CD4-positive, alpha-beta T cell treated with Interferon alpha-2 for 1 hour (primary cell): Measurements from ENCODE around the gene TOMT.

Experiments used
- DNase-seq, 2 donors: peaks; one replicate each; pipeline ENCODE4 v3.0.0-alpha.2; 2020 to 2022

The TOMT gene

DNA sequence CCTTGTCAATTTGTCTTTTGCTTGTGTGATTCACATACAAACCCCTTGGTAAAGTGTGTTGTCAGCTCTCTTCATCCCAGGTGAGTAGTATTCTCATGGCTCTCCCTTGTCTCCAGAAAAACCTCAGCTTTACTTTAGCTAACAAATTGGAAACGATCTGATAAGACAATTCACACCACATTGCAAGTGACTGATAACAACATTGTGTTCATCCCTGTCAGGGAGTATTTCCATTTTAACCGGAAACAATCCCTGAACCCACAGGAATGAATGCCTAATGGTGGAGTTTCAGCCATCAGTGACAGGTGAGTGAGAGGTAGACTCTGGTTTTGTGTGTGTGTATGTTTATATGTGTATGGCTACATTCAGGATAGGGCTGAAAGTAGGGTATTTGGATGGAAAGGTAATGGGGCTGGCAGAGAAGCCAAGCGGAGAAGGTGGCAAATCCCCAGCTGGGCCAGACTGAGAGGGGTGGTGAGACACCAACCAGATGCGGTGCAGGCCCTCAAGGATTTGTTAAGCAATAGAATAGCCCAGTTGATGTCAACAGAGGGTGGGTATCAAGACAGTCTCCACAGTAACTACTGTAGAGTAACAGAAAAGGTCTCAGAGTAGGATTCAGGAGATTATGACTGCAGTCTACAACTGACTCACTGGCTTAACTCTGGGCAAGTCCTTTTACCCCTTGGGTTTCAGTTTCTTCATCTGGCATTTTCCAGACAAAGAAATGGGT is 17.5 kb upstream of the TOMT start:
- no peak for DNase-seq

DNA sequence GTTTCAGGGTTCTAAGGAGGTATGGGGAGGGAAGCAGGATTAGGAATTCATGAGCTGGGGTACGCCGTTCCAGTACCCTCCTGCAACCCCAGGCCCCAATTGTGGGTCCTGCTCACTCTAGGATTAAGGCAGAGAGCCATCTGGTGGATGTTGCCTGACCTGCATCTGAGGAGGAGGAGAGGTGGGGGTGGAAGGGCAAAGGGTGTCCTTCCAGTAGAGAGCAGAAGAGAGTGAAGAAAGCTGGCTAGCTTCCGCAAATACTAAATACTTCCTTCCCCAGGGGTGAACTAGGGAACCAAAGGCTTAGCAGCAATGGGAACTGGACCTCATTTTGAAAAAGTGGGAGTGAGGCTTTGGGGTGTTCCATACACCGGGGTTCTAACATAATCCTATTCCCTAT is 14.4 kb upstream of the TOMT start:
- peak; percentile 74 to 80 for DNase-seq

DNA sequence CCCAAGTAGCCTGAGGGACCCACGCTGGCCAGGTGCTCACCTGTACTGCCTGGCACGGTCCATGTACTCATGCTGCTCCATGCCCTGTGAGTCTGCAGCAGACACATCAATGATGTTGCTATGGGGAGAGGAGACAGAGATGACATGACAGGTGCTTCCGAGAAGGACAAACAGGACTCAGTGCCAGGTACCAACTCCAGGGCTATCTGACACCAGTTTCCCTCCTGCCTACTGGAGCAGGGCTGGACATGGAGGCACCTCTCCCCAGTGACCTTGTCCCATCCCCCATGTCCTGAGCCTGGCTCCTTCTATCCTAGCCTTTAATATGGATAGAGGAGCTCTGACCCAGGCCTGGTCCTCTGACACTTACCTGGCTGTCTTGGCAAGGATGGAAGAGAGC is 7.0 kb upstream of the TOMT start:
- no peak for DNase-seq

DNA sequence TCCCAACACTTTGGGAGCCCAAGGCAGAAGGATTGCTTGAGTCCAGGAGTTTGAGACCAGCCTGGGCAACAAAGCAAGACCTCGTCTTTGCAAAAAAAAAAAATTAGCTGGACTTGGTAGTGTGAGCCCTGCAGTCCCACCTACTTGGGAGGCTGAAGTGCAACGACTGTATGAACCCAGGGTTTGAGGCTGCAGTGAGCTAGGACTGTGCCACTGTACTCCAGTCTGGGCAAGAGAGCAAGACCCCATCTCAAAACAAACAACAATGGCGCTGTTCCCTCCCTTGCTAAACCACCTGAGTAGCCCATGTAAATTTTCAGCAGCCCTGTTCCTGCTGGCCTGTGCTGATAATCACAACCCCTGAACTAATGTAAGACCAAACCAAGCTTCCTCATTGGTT is 5.7 kb upstream of the TOMT start:
- no peak for DNase-seq

DNA sequence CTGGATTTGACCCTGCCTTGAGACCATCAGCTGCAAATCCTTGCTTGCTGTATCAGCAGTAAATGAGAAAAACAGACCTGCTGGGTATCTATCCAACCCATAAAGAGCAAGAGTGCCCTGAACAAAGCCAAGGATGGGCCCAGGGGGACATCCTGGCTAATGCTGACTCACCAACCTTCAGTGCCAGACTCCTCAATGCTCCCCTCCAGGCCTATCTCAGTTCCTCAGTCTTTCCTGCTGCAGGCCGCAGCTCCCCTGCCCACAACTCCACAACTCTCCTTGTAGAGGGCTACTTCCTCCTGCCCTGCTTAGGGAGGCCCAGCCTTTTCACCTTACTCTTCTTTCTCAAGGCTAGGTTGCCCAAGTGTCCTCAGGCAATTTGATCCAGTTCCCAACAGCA is 5.3 kb upstream of the TOMT start:
- DNase-seq, result peak in 1 of 2 donors; percentile 19

DNA sequence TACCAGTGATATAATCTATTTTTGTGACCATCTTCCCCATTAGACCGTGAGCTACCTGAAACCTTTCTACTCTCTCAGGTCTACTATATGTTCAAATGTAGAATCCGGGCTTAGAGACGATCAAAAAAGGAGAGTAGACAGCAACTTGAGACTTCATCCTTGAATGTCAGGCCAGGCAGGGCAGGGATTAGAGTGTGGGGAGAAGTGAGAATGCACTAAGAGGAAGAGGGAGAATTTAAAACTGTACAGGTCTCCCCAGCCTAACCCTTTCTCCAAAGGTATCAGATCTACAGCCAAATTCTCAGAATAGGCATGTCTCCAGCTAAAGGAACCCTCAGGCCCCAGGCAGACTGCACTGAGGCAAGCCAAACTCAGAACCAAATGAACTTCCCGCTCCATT is 3.6 kb upstream of the TOMT start:
- no peak for DNase-seq

DNA sequence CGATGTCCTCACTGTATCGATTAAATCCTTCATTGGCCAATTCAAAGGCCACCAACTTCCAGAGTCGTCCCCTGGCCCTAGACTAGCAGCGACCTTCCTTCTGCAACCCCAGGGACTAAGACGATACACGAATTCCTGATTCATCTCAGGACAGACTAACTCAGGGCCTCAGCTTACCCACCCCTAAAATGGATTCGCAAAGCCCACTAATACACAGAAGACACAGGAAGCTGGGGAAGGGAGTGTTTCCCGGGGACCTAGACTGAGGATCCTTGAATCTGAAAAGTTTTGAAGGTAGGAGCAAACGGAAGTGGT is 3.1 kb upstream of the TOMT start:
- no peak for DNase-seq

DNA sequence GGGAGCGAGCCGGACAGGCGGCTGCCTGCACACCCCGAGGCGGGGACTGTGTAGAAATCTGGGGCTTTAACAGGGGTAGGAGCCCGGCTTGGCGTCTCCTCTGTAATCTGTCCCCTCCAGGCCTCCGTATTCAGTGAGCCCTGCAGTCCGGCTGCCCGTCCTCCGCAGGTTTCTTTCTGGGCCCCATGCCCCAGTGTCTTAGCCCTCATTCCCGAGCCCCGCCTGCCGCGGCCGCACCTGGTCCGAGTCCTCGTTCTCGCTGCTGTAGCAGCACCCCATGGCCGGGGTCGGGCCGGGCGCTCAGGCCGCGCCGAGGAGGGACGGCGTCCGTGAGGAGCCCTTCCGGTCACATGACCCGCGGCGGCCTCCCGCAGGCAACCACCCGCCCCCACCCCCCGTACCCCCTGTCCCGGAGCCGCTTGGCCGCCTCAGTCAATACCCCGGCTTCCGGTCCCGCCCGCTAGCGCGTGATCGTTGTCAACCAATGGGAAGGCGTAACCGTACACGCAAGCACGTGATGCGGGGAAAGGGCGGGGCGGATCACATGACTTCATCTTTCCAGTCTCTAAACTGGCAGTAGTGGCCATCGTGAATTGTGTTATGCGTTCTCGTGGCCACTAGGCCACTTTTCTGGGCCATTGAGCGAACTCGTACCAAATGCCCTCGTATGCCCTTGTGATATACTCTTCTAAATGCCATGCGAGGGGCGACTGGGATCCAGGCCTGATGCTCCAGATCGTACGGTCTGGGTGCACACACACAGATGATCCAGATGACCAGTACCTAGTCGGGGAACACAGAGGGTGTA is 2.6 kb upstream of the TOMT start, which contains the start of gene LAMTOR1:
LAMTOR1 (minus strand) TSS at position 352 of the 808 bp plus-strand sequence; CDS start at position 279, 73 bp downstream.
- DNase-seq, result peak; percentile 97 to 98

DNA sequence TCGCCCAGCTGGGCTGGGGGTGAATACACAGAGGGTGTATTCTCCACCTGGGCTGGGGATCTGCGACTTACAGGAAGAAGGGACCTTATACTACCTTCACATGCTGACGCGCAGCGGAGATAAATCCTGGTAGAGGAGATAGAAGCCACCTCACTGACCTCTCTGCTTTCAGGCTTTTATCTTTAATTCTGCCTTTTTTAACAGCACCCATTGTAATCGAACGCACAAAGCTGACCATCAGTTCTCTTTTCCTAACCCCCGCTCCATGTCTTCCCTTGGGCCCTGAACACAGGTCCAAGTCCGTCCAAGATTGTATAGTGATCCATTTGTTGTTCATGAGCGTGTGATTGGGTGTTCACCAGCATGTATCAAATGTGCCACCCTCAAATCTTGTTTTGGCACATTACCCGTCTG is 2.0 kb upstream of the TOMT start:
- DNase-seq, result no peak

DNA sequence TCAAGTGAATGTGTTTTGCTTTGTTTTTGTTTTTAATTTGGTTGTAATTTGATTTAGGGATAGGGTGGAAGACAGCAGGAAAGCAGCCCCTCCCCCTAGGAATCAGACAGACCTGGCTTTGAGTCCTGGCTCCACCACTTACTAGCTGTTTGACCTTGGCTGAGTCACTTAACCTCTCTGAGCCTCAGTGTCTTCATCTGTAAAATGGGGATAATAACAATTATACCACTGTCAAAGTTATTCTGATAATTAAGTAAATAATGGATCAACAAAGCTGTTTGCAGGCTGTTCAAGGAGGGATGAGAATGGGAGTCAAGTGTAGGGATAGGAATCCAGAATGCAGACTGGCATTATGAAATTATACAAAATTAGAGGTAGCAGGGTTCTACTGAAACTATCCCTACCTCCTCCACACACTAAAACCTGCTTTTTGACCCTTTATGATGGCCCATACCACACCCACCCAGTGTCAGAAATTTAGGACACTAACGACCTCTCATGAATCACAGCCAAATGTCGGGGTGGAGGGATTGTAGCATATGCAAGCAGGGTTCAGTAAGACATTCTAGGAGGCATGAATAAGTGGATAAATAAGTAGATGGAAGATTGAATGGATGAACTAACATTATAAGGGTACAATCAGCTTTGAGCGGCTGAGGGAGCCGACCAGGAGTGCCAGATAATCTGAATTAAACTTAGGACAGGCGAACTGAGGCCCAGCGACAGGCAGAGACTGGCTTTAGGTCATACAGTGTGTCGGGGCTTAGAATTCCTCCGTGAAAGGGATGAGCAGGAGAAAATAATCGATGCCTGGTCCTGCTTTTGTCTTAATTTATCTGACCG is 5.8 kb downstream of the TOMT start:
- no peak for DNase-seq

DNA sequence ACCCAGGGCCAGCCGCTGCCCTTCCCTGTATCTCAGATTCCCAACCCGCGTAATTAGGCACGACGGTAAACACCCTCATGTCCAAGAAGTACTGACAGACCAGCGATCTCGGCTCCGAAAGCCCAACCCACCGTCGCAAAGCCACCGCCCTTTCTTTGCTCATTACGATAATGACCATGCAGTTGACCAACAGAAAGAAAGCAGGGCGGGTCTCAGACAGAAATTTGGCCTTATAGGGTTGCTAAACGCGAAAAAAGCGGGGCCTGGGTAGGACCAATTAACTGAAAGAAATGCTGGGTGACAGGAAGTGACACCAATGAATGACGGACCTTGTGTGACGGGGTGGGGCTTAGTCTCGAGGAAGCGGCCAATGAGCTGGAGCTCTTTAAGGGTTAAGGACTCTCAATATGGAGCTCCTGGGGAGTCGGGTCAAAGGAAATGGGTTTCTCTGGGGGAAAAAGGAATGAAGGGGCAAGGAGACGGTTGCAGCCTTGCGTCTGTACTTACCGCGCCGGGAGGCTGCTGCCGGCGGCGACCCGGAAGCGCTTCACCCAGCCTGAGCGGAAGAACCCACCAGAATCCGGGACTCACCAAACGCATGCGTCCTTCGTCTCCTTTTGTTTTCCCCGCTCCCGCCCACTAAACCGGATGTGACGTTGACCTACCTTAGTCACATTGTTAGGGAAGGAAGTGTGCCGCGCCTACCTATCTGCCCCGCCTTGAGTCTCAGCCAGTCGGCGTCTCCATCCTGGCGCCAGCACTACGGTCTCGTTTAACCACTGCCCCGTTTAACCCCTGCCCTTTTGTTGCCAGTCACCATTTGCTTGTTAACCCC is 6.6 kb downstream of the TOMT start, which contains the start of gene ANAPC15:
ANAPC15 (minus strand) TSS at position 553 of the 835 bp plus-strand sequence. CDS start 1,419 bp downstream, outside the sequence.
- peak; percentile 99 for DNase-seq

DNA sequence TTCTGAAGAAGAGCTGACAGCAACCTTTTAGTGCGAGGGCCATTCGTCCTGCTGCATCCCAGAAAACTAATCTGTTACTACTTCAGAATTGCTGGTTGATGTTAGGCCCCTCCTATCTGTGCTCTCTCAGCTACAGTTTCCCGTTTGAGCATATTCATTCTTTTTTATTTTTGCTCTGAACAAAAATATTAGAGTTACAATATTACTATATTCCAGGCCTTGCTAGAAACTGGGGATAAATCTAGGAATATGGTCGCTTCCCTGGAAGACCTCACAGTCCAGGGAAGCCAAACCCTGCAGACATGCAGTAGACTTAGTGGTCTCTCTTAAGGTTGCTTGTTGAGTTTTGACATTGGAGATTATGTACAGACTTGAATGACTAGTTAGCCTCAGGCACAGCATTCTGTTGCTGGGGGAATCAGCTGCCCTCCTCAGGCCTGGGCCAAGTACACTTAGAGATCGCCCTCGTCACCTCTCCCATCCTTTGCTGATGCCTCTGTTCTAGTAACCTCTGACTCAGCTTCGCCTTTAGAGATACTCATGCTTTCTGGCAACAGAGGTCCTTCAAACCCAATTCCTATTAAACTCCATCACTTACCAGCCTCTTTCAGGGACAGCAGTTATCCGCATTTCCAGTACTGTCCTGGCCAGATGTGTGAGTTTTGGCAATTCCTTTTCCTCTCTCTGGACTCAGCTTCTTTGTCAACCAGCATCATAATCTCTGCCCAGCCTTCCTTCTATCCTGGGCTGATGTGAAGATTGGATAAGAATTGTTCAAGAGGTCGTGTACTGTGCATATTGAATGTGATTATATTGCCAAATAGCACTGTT is 7.5 kb downstream of the TOMT start:
- DNase-seq, result no peak

DNA sequence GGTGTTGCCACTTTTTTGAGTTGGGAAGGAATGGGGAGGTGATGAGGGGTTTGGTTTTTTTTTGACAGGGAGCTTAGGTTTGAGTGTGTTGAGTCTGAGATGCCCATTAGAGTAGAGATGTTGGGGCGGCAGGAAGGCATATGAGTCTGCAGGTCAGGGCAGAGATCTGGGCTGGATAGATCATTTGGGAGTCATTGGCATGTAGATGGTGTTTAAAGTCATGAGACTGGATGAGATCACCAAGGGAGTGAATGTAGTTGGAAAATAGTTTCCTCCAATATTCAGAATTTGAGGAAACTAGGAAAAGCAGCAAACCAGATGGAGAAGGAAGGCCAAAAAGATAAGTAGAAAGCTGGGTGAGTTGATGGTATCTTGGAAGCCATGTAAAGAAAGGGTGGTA is 8.8 kb downstream of the TOMT start:
- no peak for DNase-seq

DNA sequence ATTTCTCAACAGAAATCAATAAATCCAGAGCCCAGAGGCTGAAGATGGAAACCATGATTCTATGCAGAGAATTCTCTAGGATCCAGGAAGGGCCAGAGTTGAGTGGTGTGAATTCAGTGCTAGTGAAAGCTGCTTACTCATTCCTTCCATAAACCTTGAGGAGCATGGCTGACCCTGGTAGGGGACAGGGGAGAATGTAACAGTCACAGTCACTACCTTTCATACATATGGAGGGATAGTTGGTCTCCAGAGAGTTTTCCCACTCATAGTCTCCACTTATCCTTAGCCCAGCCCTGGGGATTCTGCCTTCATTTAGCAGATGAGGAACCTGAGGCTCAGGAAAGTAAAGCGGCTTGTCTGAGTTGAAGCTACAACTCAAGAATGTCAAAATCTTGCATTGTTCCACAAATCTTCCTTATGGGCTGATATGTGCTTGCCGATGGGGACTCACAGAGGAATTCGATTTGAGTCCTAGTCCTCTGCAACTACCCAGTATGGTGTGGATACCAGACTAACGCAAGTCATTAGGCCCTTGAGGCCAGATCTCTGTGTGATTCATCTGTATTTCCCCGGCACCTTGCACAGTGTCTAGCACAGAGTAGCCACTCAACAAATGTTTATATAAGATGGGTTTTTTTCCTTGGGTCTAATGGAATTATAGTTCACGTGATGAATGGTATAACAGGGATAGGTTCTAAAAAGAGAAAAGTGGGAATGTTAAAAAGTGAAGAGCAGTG is 10.5 kb downstream of the TOMT start:
- DNase-seq, result no peak

DNA sequence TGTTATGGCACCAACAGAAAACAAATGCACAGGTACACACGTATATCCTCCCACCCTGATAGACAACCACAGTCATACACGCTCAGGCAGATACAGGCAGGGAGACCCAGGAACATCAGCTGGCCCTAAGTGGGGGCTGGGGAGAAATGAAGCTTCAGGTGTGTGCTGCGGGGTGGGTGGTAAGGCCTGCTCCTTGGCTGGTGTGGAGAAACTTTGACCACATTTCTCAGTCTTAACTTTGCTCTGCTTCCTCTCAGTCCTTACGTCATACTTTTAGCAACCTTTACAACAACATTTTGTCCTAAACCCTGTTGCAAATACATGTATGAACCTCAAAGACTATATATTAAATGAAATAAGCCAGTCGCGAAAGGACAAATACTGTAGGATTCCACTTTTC is 13.5 kb downstream of the TOMT start:
- no peak for DNase-seq

DNA sequence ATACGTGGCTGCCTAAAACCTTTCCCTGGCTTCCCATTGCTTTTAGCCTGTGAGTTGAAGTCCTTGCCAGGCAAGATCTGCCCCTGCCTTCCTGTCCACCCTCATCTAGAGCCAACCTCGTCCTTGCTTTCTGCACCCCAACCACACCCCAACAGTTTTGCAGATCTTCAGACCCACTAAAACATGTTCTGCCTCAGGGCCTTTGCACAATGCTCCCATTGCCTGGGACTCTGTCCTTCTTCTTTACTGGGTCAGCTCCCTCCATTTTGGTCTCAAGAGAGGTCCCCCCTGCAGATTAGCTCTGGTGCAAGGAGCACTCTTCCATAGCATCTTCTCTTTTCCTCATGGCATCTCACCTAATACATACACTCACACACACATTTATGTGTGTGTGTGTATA is 15.2 kb downstream of the TOMT start:
- no peak for DNase-seq

DNA sequence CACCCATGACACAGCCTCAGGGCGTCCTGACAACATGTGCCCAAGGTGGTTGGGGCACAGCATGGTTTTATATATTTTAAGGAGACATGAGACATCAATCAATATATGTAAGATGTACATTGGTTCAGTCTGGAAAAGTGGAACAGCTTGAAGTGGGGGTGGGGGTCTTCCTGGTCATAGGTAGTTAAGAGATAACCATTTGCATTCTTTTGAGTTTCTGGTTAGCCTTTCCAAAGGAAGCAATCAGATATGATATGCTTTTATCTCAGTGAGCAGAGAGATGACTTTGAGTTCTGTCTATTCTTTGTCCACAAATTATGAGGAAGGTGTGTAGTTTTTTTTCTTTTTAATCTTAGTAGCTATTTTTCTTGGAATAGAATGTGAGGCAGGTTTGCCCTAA is 16.9 kb downstream of the TOMT start:
- DNase-seq, result no peak

DNA sequence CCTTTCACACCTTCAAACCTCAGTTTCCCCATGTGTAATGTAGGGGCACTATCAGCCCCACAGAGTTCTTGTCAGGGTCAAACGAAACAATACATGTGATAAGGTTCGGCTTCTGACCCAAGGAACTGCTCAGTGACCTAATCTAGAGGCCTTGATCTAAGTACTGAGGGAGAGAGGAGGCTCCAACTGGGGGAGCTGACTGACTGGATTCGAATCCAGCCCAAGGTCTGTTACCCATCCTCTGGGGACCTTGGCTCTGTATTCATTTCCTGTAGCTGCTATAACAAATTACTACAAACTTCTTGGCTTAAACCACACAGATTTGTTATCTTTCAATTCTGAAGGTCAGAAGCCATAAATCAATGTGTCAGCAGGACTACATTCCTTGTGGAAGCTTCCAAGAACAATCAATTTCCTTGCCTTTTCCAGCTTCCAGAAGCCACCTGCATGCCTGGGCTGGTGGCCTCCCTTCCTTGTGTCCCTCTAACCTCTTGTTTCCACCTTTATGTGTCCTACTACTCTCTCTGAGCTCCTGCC is 17.5 kb downstream of the TOMT start:
- no peak for DNase-seq

DNA sequence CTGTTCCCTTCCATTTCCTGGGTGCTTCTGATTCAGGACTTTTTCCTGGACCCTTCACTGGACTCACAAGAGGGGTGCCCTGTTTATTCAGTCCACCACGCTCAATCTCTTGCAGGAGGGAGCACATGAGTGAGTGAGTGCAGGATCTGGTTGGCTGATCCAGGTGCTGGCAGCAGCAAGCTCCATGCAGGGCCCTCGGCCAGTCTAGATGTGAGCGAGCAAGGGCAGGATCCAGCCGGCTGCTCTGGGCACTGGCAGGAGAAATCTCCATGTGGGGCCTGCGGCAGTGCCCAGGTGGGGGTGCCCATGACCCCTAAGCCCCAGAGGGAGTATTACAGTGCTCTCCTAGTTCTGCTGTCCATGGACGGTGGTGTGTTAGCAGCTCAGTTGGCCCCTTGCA is 18.3 kb downstream of the TOMT start:
- no peak for DNase-seq

DNA sequence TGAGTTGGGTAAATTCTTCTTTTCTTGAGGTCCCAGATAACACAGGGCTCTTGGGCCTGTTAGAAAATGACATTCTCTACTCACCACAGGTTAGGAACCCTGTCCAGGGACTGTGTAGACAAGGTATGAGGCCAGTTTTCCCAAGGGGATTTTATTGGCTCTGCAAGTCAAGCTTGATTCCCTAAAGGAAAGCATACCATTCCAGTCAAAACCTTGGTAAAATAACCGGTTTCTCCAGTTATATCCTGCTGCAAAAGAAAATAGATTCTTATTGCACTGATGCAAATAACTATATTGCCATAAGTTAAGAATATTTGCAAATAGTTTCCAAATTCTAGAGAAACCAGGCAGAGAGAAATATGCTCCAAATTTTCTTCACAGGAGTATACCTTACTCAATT is 20.2 kb downstream of the TOMT start:
- no peak for DNase-seq

DNA sequence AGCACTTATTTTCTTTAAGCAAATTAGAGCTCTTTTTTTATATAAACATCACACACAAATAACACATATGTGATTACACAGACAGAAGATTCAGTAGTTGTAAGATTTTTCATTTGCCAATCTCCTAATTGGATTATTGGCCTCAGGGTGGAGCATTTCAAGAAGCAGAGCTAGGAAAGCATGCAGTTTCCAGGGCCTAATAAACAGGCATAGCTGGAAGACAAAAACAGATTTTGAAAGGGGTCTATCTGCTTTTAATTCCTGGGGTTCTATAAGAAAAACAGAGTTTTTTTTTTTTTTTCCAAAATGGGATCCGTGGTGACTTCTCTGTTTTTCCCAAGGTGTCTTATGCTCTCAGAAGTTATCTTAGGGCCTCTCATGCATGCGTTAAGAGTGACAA is 22.2 kb downstream of the TOMT start:
- no peak for DNase-seq
